ENCODE results near the gene CNST.
"Not testable (repeated sequence)": the region's sequence is repeated elsewhere in the genome, so short reads cannot be mapped to it uniquely, and the experiment has no call there.

The CNST gene

GRCh38 chr1:246705368-246705767 is 139.1 kb downstream of the CNST start:
- Histone ChIP-seq H3K36me3 (ENCODE audit: control insufficient read depth in 4 of 4, insufficient read depth in 4 of 4, low read length in 3 of 4) (no peaks in the 10 kb centered on the region), H3K27me3 (replicated peaks in 2 of 5; ENCODE audit: control insufficient read depth in 4 of 5, insufficient read depth in 5 of 5, low read length in 4 of 5) (no peaks in the 10 kb centered on the region), H3K9me3 (ENCODE audit: control extremely low read depth in 1 of 5, control insufficient read depth in 4 of 5, insufficient read depth in 2 of 5, low read depth in 1 of 5, low read length in 4 of 5) (no peaks in the 10 kb centered on the region), H3K4me3 (ENCODE audit: control insufficient read depth in 1 of 7, extremely low read depth in 1 of 7, insufficient read depth in 4 of 7, low read depth in 2 of 7, low read length in 6 of 7) (no peak overlapping the region), H3K27ac (ENCODE audit: insufficient read depth in 1 of 2, low read depth in 1 of 2, low read length in 2 of 2, poor library complexity in 1 of 2, severe bottlenecking in 2 of 2) (no peak overlapping the region), H3K4me1 (ENCODE audit: control extremely low read depth in 1 of 4, control insufficient read depth in 4 of 4, insufficient read depth in 4 of 4, low read length in 3 of 4) (peaks cover 11 to 51% (median 42%) of the 10 kb centered on the region in 4 experiments)
- CTCF ChIA-PET = interaction anchor here (1.3 kb wide), 1 partner anchor 15 kb away, joined by 4 read pairs; no protein-coding TSS in a partner anchor
- DNase-seq = no peak
- POLR2A ChIA-PET = no interaction called here
- 83% methylated on average over 1 of the region's 3 CpGs for WGBS (ENCODE audit: insufficient coverage)

- Histone ChIP-seq H3K4me1 (ENCODE audit: control extremely low read depth in 1 of 4, control insufficient read depth in 4 of 4, insufficient read depth in 4 of 4, low read length in 3 of 4) (peaks cover 11 to 51% (median 39%) of the 10 kb centered on the region in 4 experiments), H3K9me3 (ENCODE audit: control extremely low read depth in 1 of 5, control insufficient read depth in 4 of 5, insufficient read depth in 2 of 5, low read depth in 1 of 5, low read length in 4 of 5) (no peaks in the 10 kb centered on the region), H3K4me3 (ENCODE audit: control insufficient read depth in 1 of 7, extremely low read depth in 1 of 7, insufficient read depth in 4 of 7, low read depth in 2 of 7, low read length in 6 of 7) (peak overlapping the region in 1 of 7 experiments; percentile 35), H3K27ac (ENCODE audit: insufficient read depth in 1 of 2, low read depth in 1 of 2, low read length in 2 of 2, poor library complexity in 1 of 2, severe bottlenecking in 2 of 2) (no peak overlapping the region), H3K27me3 (replicated peaks in 2 of 5; ENCODE audit: control insufficient read depth in 4 of 5, insufficient read depth in 5 of 5, low read length in 4 of 5) (no peaks in the 10 kb centered on the region), H3K36me3 (ENCODE audit: control insufficient read depth in 4 of 4, insufficient read depth in 4 of 4, low read length in 3 of 4) (no peaks in the 10 kb centered on the region)
- DNase-seq = no peak
- WGBS (ENCODE audit: insufficient coverage) = 100% methylated on average over 4 of the region's 6 CpGs
- CTCF ChIA-PET = interaction anchor here (1.1 to 1.2 kb wide), 2 partner anchors 15 to 19 kb away, joined by 3 to 4 read pairs; no protein-coding TSS in a partner anchor
- POLR2A ChIA-PET = interaction anchor here (0.6 kb wide), 1 partner anchor 41 kb away, joined by 3 read pairs; no protein-coding TSS in a partner anchor
Observed at GRCh38 chr1:246708166-246708565, 141.9 kb downstream of the CNST start.

GRCh38 chr1:246709196-246709595 is 142.9 kb downstream of the CNST start:
- H3K4me3 ChIP-seq (ENCODE audit: control insufficient read depth in 1 of 7, extremely low read depth in 1 of 7, insufficient read depth in 4 of 7, low read depth in 2 of 7, low read length in 6 of 7) = no peak overlapping the region
- ChIA-PET POLR2A (no interaction called here), CTCF (interaction anchor here (1.0 to 1.9 kb wide), 5 partner anchors 12 to 40 kb away, joined by 3 to 8 read pairs (median 5); partner anchors contain the start of gene SCCPDH)
- H3K27ac ChIP-seq (ENCODE audit: insufficient read depth in 1 of 2, low read depth in 1 of 2, low read length in 2 of 2, poor library complexity in 1 of 2, severe bottlenecking in 2 of 2) = no peak overlapping the region
- no peaks in the 10 kb centered on the region for H3K9me3 ChIP-seq (ENCODE audit: control extremely low read depth in 1 of 5, control insufficient read depth in 4 of 5, insufficient read depth in 2 of 5, low read depth in 1 of 5, low read length in 4 of 5)
- H3K27me3 ChIP-seq (replicated peaks in 2 of 5; ENCODE audit: control insufficient read depth in 4 of 5, insufficient read depth in 5 of 5, low read length in 4 of 5) = no peaks in the 10 kb centered on the region
- H3K4me1 ChIP-seq (ENCODE audit: control extremely low read depth in 1 of 4, control insufficient read depth in 4 of 4, insufficient read depth in 4 of 4, low read length in 3 of 4) = peaks cover 11 to 42% (median 29%) of the 10 kb centered on the region in 4 experiments
- 98% methylated on average over 4 of the region's 4 CpGs for whole genome bisulfite sequencing (ENCODE audit: insufficient coverage)
- no peaks in the 10 kb centered on the region for H3K36me3 ChIP-seq (ENCODE audit: control insufficient read depth in 4 of 4, insufficient read depth in 4 of 4, low read length in 3 of 4)
- DNase-seq = no peak

GRCh38 chr1:246709835-246710234 is 143.6 kb downstream of the CNST start:
- H3K27me3 ChIP-seq (replicated peaks in 2 of 5; ENCODE audit: control insufficient read depth in 4 of 5, insufficient read depth in 5 of 5, low read length in 4 of 5) = no peaks in the 10 kb centered on the region
- H3K9me3 ChIP-seq (ENCODE audit: control extremely low read depth in 1 of 5, control insufficient read depth in 4 of 5, insufficient read depth in 2 of 5, low read depth in 1 of 5, low read length in 4 of 5) = no peaks in the 10 kb centered on the region
- H3K4me3 ChIP-seq (ENCODE audit: control insufficient read depth in 1 of 7, extremely low read depth in 1 of 7, insufficient read depth in 4 of 7, low read depth in 2 of 7, low read length in 6 of 7) = peak overlapping the region in 2 of 7 experiments; percentile 25 to 33
- WGBS (ENCODE audit: insufficient coverage) = 0% methylated on average over 1 of the region's 2 CpGs
- H3K36me3 ChIP-seq (ENCODE audit: control insufficient read depth in 4 of 4, insufficient read depth in 4 of 4, low read length in 3 of 4) = no peaks in the 10 kb centered on the region
- POLR2A ChIA-PET = interaction anchor here (0.6 to 0.7 kb wide), 2 partner anchors 13 to 229 kb away, joined by 3 to 6 read pairs; no protein-coding TSS in a partner anchor
- peaks cover 11 to 39% (median 29%) of the 10 kb centered on the region in 4 experiments for H3K4me1 ChIP-seq (ENCODE audit: control extremely low read depth in 1 of 4, control insufficient read depth in 4 of 4, insufficient read depth in 4 of 4, low read length in 3 of 4)
- peak; percentile 50 to 87 (median 80) for DNase-seq
- H3K27ac ChIP-seq (ENCODE audit: insufficient read depth in 1 of 2, low read depth in 1 of 2, low read length in 2 of 2, poor library complexity in 1 of 2, severe bottlenecking in 2 of 2) = no peak overlapping the region
- CTCF ChIA-PET = interaction anchor here (0.6 to 1.9 kb wide), 8 partner anchors 12 to 46 kb away, joined by 3 to 8 read pairs (median 4); partner anchors contain the start of gene SCCPDH

DNA sequence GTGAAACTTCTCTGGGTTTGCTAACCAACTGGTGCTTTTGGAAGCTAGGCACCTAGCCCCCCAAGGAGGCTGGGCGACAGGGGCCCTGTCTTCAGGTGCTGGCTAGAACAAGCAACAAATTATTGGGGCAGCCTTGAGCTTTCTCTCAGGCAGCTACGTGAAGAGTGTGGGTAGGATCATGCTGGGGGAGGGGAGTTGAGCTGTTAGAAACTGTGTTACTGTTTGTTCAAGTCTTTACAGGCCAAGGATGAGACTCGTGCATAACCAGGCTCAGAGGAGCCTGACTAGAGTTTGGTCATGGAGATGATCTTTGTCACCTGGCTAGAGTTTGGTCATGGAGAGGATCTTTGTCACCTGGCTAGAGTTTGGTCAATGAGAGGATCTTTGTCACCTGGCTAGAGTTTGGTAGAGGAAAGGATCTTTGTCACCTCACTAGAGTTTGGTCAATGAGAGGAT is 145.3 kb downstream of the CNST start:
- H3K27ac ChIP-seq (ENCODE audit: insufficient read depth in 1 of 2, low read depth in 1 of 2, low read length in 2 of 2, poor library complexity in 1 of 2, severe bottlenecking in 2 of 2) = no peak overlapping the region
- ChIA-PET CTCF (interaction anchor here (1.3 to 2.5 kb wide), 4 partner anchors 10 to 63 kb away, joined by 3 to 8 read pairs (median 6); partner anchors contain the start of gene SCCPDH), POLR2A (no interaction called here)
- 100% methylated on average over 3 of the region's 3 CpGs for WGBS (ENCODE audit: insufficient coverage)
- no peaks in the 10 kb centered on the region for H3K27me3 ChIP-seq (replicated peaks in 2 of 5; ENCODE audit: control insufficient read depth in 4 of 5, insufficient read depth in 5 of 5, low read length in 4 of 5)
- H3K4me3 ChIP-seq (ENCODE audit: control insufficient read depth in 1 of 7, extremely low read depth in 1 of 7, insufficient read depth in 4 of 7, low read depth in 2 of 7, low read length in 6 of 7) = no peak overlapping the region
- peaks cover 11 to 38% (median 29%) of the 10 kb centered on the region in 4 experiments for H3K4me1 ChIP-seq (ENCODE audit: control extremely low read depth in 1 of 4, control insufficient read depth in 4 of 4, insufficient read depth in 4 of 4, low read length in 3 of 4)
- no peaks in the 10 kb centered on the region for H3K9me3 ChIP-seq (ENCODE audit: control extremely low read depth in 1 of 5, control insufficient read depth in 4 of 5, insufficient read depth in 2 of 5, low read depth in 1 of 5, low read length in 4 of 5)
- DNase-seq = no peak
- H3K36me3 ChIP-seq (ENCODE audit: control insufficient read depth in 4 of 4, insufficient read depth in 4 of 4, low read length in 3 of 4) = no peaks in the 10 kb centered on the region

GRCh38 chr1:246712428-246712827 is 146.2 kb downstream of the CNST start:
- H3K27me3 ChIP-seq (replicated peaks in 2 of 5; ENCODE audit: control insufficient read depth in 4 of 5, insufficient read depth in 5 of 5, low read length in 4 of 5); H3K36me3 ChIP-seq (ENCODE audit: control insufficient read depth in 4 of 4, insufficient read depth in 4 of 4, low read length in 3 of 4); H3K27ac ChIP-seq (ENCODE audit: insufficient read depth in 1 of 2, low read depth in 1 of 2, low read length in 2 of 2, poor library complexity in 1 of 2, severe bottlenecking in 2 of 2); H3K4me3 ChIP-seq (ENCODE audit: control insufficient read depth in 1 of 7, extremely low read depth in 1 of 7, insufficient read depth in 4 of 7, low read depth in 2 of 7, low read length in 6 of 7); POLR2A ChIA-PET; H3K9me3 ChIP-seq (ENCODE audit: control extremely low read depth in 1 of 5, control insufficient read depth in 4 of 5, insufficient read depth in 2 of 5, low read depth in 1 of 5, low read length in 4 of 5); DNase-seq: not testable (repeated sequence)
- 98% methylated on average over 5 of the region's 5 CpGs for WGBS (ENCODE audit: insufficient coverage)
- H3K4me1 ChIP-seq (ENCODE audit: control extremely low read depth in 1 of 4, control insufficient read depth in 4 of 4, insufficient read depth in 4 of 4, low read length in 3 of 4) = peaks cover 11 to 29% (median 26%) of the 10 kb centered on the region in 4 experiments
- CTCF ChIA-PET = interaction anchor here (1.3 to 2.5 kb wide), 3 partner anchors 9 to 64 kb away, joined by 3 to 8 read pairs (median 5); partner anchors contain the start of gene SCCPDH
